T-cell (primary cell): Measurements from ENCODE around the gene COX8A. TPM values are rescaled to one million over a fixed set of nuclear protein-coding genes. Genes with fewer than 3 reads are reported as not detected.
A peak's percentile ranks its signal among the peaks of the same experiment; 100 is the strongest.

ENCODE experiments used
- ATAC-seq, 4 experiments: fragments of 200-7000 bp in 3 of 4; fragments of 150-1000 bp in 1 of 4; cut with Tn5 transposase; replicated peaks in 1 of 4; 1 replicate in 3 of 4; 2 replicates in 1 of 4; pipeline ENCODE4 v1.10.0; 2021; ENCODE audit warnings: moderate library complexity in 3 of 4, mild to moderate bottlenecking in 2 of 4, moderate number of reproducible peaks in 1 of 4
- CTCF ChIA-PET, 2 donors: fragments of 300-600 bp; sonication (Branson Sonifier 250); formaldehyde crosslinking; loops; one replicate each; lab custom pipeline; 2022; ENCODE audit warnings: antibody characterized with exemption in 2 of 2; lab: Charles Lee
- POLR2A ChIA-PET, 2 donors: fragments of 300-600 bp; sonication (Branson Sonifier 250); formaldehyde crosslinking; loops; one replicate each; lab custom pipeline; 2022; ENCODE audit warnings: antibody characterized with exemption in 2 of 2; lab: Charles Lee
- DNase-seq, 35 experiments: peaks; one replicate each; pipeline versions ENCODE4 v3.0.0 to v3.0.0-alpha.2; 2013 to 2023
- H3K27ac ChIP-seq: one replicate; pipeline ENCODE4 v1.5.1; 2013; ENCODE audit warnings: low read length
- H3K27me3 ChIP-seq, 2 experiments: replicated peaks in 1 of 2; 1 replicate in 1 of 2; 2 replicates in 1 of 2; pipeline versions ENCODE4 v1.6.1 to v1.7.0; 2013; ENCODE audit warnings: low read length in 1 of 2, mixed read lengths in 1 of 2; ENCODE audit not compliant: control insufficient read depth in 2 of 2, insufficient read depth in 2 of 2; ENCODE audit errors: extremely low read depth in 1 of 2
- H3K36me3 ChIP-seq, 2 donors: 1 replicate in 1 of 2; 2 replicates in 1 of 2; pipeline versions ENCODE4 v1.6.1 to v1.7.0; 2013; ENCODE audit warnings: low read length in 1 of 2; ENCODE audit not compliant: control insufficient read depth in 2 of 2, insufficient read depth in 1 of 2; ENCODE audit errors: extremely low read depth in 1 of 2
- H3K4me1 ChIP-seq, 2 experiments: 1 replicate in 1 of 2; 2 replicates in 1 of 2; pipeline versions ENCODE4 v1.6.1 to v1.7.0; 2013; ENCODE audit warnings: low read length in 2 of 2, mixed read lengths in 1 of 2; ENCODE audit not compliant: insufficient read depth in 2 of 2, control insufficient read depth in 1 of 2; ENCODE audit errors: extremely low read depth in 1 of 2
- H3K4me3 ChIP-seq, 2 donors: 1 replicate in 1 of 2; 2 replicates in 1 of 2; pipeline versions ENCODE4 v1.5.1 to v1.7.0; 2013; ENCODE audit warnings: mild to moderate bottlenecking in 2 of 2, low read length in 1 of 2, moderate library complexity in 1 of 2; ENCODE audit not compliant: control insufficient read depth in 1 of 2; ENCODE audit errors: extremely low read depth in 1 of 2
- H3K9me3 ChIP-seq: 2 replicates; pipeline ENCODE4 v1.7.0; 2013
- H3K27ac Mint-ChIP-seq, 2 donors: one replicate each; pipeline ENCODE4 v1.8.0; 2020 to 2021; ENCODE audit warnings: mild to moderate bottlenecking in 2 of 2, mixed read lengths in 2 of 2
- H3K27me3 Mint-ChIP-seq, 2 donors: one replicate each; pipeline ENCODE4 v1.8.0; 2021 to 2022; ENCODE audit warnings: mixed read lengths in 2 of 2
- H3K36me3 Mint-ChIP-seq: one replicate; pipeline ENCODE4 v1.8.0; 2021; ENCODE audit warnings: mixed read lengths
- H3K4me1 Mint-ChIP-seq, 3 donors: one replicate each; pipeline ENCODE4 v1.8.0; 2020 to 2022; ENCODE audit warnings: mixed read lengths in 3 of 3, mild to moderate bottlenecking in 1 of 3
- H3K4me3 Mint-ChIP-seq, 3 donors: one replicate each; pipeline ENCODE4 v1.8.0; 2020 to 2022; ENCODE audit warnings: mild to moderate bottlenecking in 3 of 3, mixed read lengths in 3 of 3, moderate library complexity in 3 of 3
- H3K9me3 Mint-ChIP-seq, 3 donors: one replicate each; pipeline ENCODE4 v1.8.0; 2020 to 2022; ENCODE audit warnings: mixed read lengths in 3 of 3
- WGBS: methylation state at CpG from one replicate; pipeline ENCODE4 v1.1.5; 2013; ENCODE audit warnings: missing lambda C conversion rate; ENCODE audit not compliant: insufficient coverage; 5-methylcytosine and 5-hydroxymethylcytosine counted together
- total RNA-seq, 35 experiments: library from RNA in 6 of 35; stranded (reverse) in 6 of 35; fragments of 120-200 nt in 1 of 35; gene quantifications; one replicate each; pipeline versions ENCODE4 v1.2.1 to v1.2.4 and lab custom pipeline; 2013 to 2026

COX8A gene
- total RNA-seq = 100 to 1,000 TPM; 108 to 152 (median 125) TPM
- 128 TPM for total RNA-seq (2013)
- total RNA-seq (lab: John Stamatoyannopoulos, UW) = 15.7 to 52.5 (median 21.2) reads per million in 29 experiments

GRCh38 chr11:63974259-63975143 lies at the start of gene COX8A:
TSS of gene COX8A (plus strand) at chr11:63974620. CDS start at chr11:63974681, 61 bp downstream.
- DNase-seq (peak; percentile 75 to 99 (median 95)), ATAC-seq (peak; percentile 99)
- ChIA-PET CTCF (no interaction called here), POLR2A (no interaction called here)
- no peaks in the 10 kb centered on the region for H3K9me3 ChIP-seq
- Mint-ChIP-seq H3K4me3 (peak within 1 kb of the TSS; percentile 99 to 100 (median 100)), H3K27ac (peak within 1 kb of the TSS; percentile 97 to 99), H3K9me3 (no peaks in the 10 kb centered on the region), H3K36me3 (peaks cover 4% of the 10 kb centered on the region), H3K4me1 (peaks cover 24 to 35% (median 24%) of the 10 kb centered on the region in 3 donors), H3K27me3 (peaks cover 0 to 4% of the 10 kb centered on the region in 2 donors)
- peak within 1 kb of the TSS; percentile 88 for H3K27ac ChIP-seq
- H3K4me1 ChIP-seq = peaks cover 3 to 25% of the 10 kb centered on the region in 2 experiments
- peaks cover 0 to 14% of the 10 kb centered on the region in 2 experiments for H3K27me3 ChIP-seq
- under 1% methylated on average over 62 of the region's 67 CpGs for WGBS
- H3K36me3 ChIP-seq = peaks cover 3 to 6% of the 10 kb centered on the region in 2 donors
- H3K4me3 ChIP-seq = peak within 1 kb of the TSS; percentile 96 to 97

GRCh38 chr11:63929616-63930015 lies 44.8 kb upstream of the COX8A start:
- WGBS = 81% methylated on average over 5 of the region's 5 CpGs
- Mint-ChIP-seq H3K4me1 (no peaks in the 10 kb centered on the region), H3K9me3 (no peaks in the 10 kb centered on the region), H3K27ac (no peak overlapping the region), H3K27me3 (no peaks in the 10 kb centered on the region), H3K36me3 (no peaks in the 10 kb centered on the region), H3K4me3 (no peak overlapping the region)
- no peak overlapping the region for H3K27ac ChIP-seq
- H3K27me3 ChIP-seq = peaks cover 0 to 7% of the 10 kb centered on the region in 2 experiments
- CTCF ChIA-PET = no interaction called here
- H3K4me3 ChIP-seq = no peak overlapping the region
- H3K9me3 ChIP-seq = no peaks in the 10 kb centered on the region
- no peaks in the 10 kb centered on the region for H3K4me1 ChIP-seq
- ATAC-seq (no peak), DNase-seq (no peak)
- no peaks in the 10 kb centered on the region for H3K36me3 ChIP-seq
- POLR2A ChIA-PET = interaction anchor here in 1 of 2 donors (0.6 kb wide), 1 partner anchor 9 kb away, joined by 4 read pairs; the partner anchor contains the start of gene NAA40

- Histone ChIP-seq H3K36me3 (no peaks in the 10 kb centered on the region), H3K4me1 (no peaks in the 10 kb centered on the region), H3K27ac (no peak overlapping the region), H3K27me3 (peaks cover 0 to 7% of the 10 kb centered on the region in 2 experiments), H3K4me3 (no peak overlapping the region), H3K9me3 (no peaks in the 10 kb centered on the region)
- Mint-ChIP-seq H3K27me3 (no peaks in the 10 kb centered on the region), H3K36me3 (no peaks in the 10 kb centered on the region), H3K9me3 (no peaks in the 10 kb centered on the region), H3K4me3 (no peak overlapping the region), H3K4me1 (no peaks in the 10 kb centered on the region), H3K27ac (no peak overlapping the region)
- DNase-seq (no peak), ATAC-seq (no peak)
- CTCF ChIA-PET = no interaction called here
- POLR2A ChIA-PET = no interaction called here
- WGBS = 79% methylated on average over 4 of the region's 6 CpGs
Observed at GRCh38 chr11:63931045-63931444, 43.4 kb upstream of the COX8A start.

GRCh38 chr11:63931876-63932275 lies 42.5 kb upstream of the COX8A start:
- Mint-ChIP-seq H3K27ac (no peak overlapping the region), H3K4me3 (no peak overlapping the region), H3K27me3 (no peaks in the 10 kb centered on the region), H3K36me3 (no peaks in the 10 kb centered on the region), H3K4me1 (no peaks in the 10 kb centered on the region), H3K9me3 (no peaks in the 10 kb centered on the region)
- no peak for DNase-seq
- 79% methylated on average over 9 of the region's 12 CpGs for WGBS
- Histone ChIP-seq H3K4me1 (no peaks in the 10 kb centered on the region), H3K27ac (no peak overlapping the region), H3K36me3 (no peaks in the 10 kb centered on the region), H3K27me3 (peaks cover 0 to 7% of the 10 kb centered on the region in 2 experiments), H3K4me3 (no peak overlapping the region), H3K9me3 (no peaks in the 10 kb centered on the region)
- POLR2A ChIA-PET = no interaction called here
- CTCF ChIA-PET = no interaction called here
- ATAC-seq = no peak

GRCh38 chr11:63933459-63933858 lies 41.0 kb upstream of the COX8A start:
- WGBS = 67% methylated on average over 1 of the region's 1 CpG
- no peak overlapping the region for H3K4me3 Mint-ChIP-seq
- H3K27ac Mint-ChIP-seq = no peak overlapping the region
- DNase-seq (no peak), ATAC-seq (no peak)
- no peaks in the 10 kb centered on the region for H3K27me3 ChIP-seq
- H3K36me3 ChIP-seq = no peaks in the 10 kb centered on the region
- H3K27me3 Mint-ChIP-seq = no peaks in the 10 kb centered on the region
- H3K27ac ChIP-seq = no peak overlapping the region
- peaks cover 7 to 11% (median 10%) of the 10 kb centered on the region in 3 donors for H3K4me1 Mint-ChIP-seq
- ChIA-PET CTCF (interaction anchor here in 1 of 2 donors (0.6 kb wide), 1 partner anchor 922 kb away, joined by 3 read pairs; no protein-coding TSS in a partner anchor), POLR2A (no interaction called here)
- no peaks in the 10 kb centered on the region for H3K9me3 Mint-ChIP-seq
- H3K36me3 Mint-ChIP-seq = no peaks in the 10 kb centered on the region
- H3K9me3 ChIP-seq = no peaks in the 10 kb centered on the region
- H3K4me3 ChIP-seq = no peak overlapping the region
- H3K4me1 ChIP-seq = peaks cover 0 to 9% of the 10 kb centered on the region in 2 experiments

- Mint-ChIP-seq H3K36me3 (no peaks in the 10 kb centered on the region), H3K27ac (peak overlapping the region; percentile 82), H3K4me3 (peak overlapping the region; percentile 89 to 96 (median 90)), H3K9me3 (no peaks in the 10 kb centered on the region), H3K27me3 (no peaks in the 10 kb centered on the region), H3K4me1 (peaks cover 17 to 27% (median 22%) of the 10 kb centered on the region in 3 donors)
- CTCF ChIA-PET = no interaction called here
- no peak for DNase-seq
- peak; percentile 3 to 19 (median 8) for ATAC-seq
- Histone ChIP-seq H3K27me3 (no peaks in the 10 kb centered on the region), H3K4me3 (peak overlapping the region; percentile 71 to 85), H3K27ac (peak overlapping the region; percentile 72), H3K9me3 (no peaks in the 10 kb centered on the region), H3K4me1 (peaks cover 4 to 24% of the 10 kb centered on the region in 2 experiments), H3K36me3 (no peaks in the 10 kb centered on the region)
- POLR2A ChIA-PET = no interaction called here
- 44% methylated on average over 16 of the region's 30 CpGs for WGBS
Observed at GRCh38 chr11:63937713-63938478, 36.5 kb upstream of the COX8A start.
